PC-3 (cell line): ENCODE measurements around the gene PIGZ. TPM values are rescaled to one million over a fixed set of nuclear protein-coding genes. Genes with fewer than 3 reads are reported as not detected.

Experiments used
- ATAC-seq: fragments of 200-7000 bp; cut with Tn5 transposase; 2 replicates; pipeline ENCODE4 v1.9.1; 2020; ENCODE audit warnings: mild to moderate bottlenecking, moderate library complexity
- BruUV-seq: library from RNA; stranded (reverse); fragments of 400-500 nt; replicated peaks from 2 replicates; lab custom pipeline; 2021; lab: Mats Ljungman, UMichigan
- CTCF ChIA-PET: fragments of 300-600 bp; sonication (Branson Sonifier 250); formaldehyde crosslinking; loops from one replicate; lab custom pipeline; 2022; ENCODE audit warnings: antibody characterized with exemption; lab: Charles Lee
- POLR2A ChIA-PET: fragments of 300-600 bp; sonication (Branson Sonifier 250); formaldehyde crosslinking; loops from one replicate; lab custom pipeline; 2022; ENCODE audit warnings: antibody characterized with exemption; ENCODE audit not compliant: unreplicated experiment; lab: Charles Lee
- DNase-seq: peaks from one replicate; pipeline ENCODE4 v3.0.0-alpha.2; 2015
- H2AFZ ChIP-seq: fragments of 300-600 bp; sonication (generic); 2 replicates; pipeline ENCODE4 v1.6.0; 2016; ENCODE audit warnings: antibody characterized with exemption, low read length
- H3F3A ChIP-seq: fragments of 300-600 bp; sonication (generic); one replicate; pipeline ENCODE4 v1.6.0; 2017; ENCODE audit warnings: antibody characterized with exemption, low read length, control low read depth, mild to moderate bottlenecking; ENCODE audit not compliant: unreplicated experiment
- H3K27ac ChIP-seq: fragments of 300-600 bp; sonication (generic); 2 replicates; pipeline ENCODE4 v1.5.1; 2016; ENCODE audit warnings: mild to moderate bottlenecking, low read length
- H3K27me3 ChIP-seq: fragments of 300-600 bp; sonication (generic); 2 replicates; pipeline ENCODE4 v1.6.1; 2016; ENCODE audit warnings: low read length, mixed read lengths
- H3K36me3 ChIP-seq: fragments of 300-600 bp; sonication (generic); 2 replicates; pipeline ENCODE4 v1.6.1; 2016; ENCODE audit warnings: low read depth, mixed run types, low read length, mixed read lengths
- H3K4me1 ChIP-seq: fragments of 300-600 bp; sonication (generic); 2 replicates; pipeline ENCODE4 v1.5.1; 2016; ENCODE audit warnings: low read length; ENCODE audit not compliant: insufficient read depth
- H3K4me2 ChIP-seq: fragments of 300-600 bp; sonication (generic); 2 replicates; pipeline ENCODE4 v1.6.0; 2016; ENCODE audit warnings: low read length
- H3K4me3 ChIP-seq: fragments of 300-600 bp; sonication (generic); 2 replicates; pipeline ENCODE4 v1.5.1; 2016; ENCODE audit warnings: mild to moderate bottlenecking, low read length, mixed read lengths
- H3K79me2 ChIP-seq: fragments of 300-600 bp; sonication (generic); 2 replicates; pipeline ENCODE4 v1.6.1; 2017; ENCODE audit warnings: low read length, mixed read lengths
- H3K9ac ChIP-seq: fragments of 300-600 bp; sonication (generic); 2 replicates; pipeline ENCODE4 v1.6.0; 2016; ENCODE audit warnings: mild to moderate bottlenecking, low read length
- H3K9me2 ChIP-seq: fragments of 300-600 bp; sonication (generic); replicated peaks from 2 replicates; pipeline ENCODE4 v1.6.1; 2016; ENCODE audit warnings: mixed run types, low read length, mixed read lengths
- H3K9me3 ChIP-seq: fragments of 300-600 bp; sonication (generic); 2 replicates; pipeline ENCODE4 v1.6.1; 2016; ENCODE audit warnings: low read length, mixed read lengths
- H4K20me1 ChIP-seq: fragments of 300-600 bp; sonication (generic); 2 replicates; pipeline ENCODE4 v1.6.1; 2016; ENCODE audit warnings: low read length, mixed read lengths
- CTCF ChIP-seq: fragments of 300-600 bp; sonication (generic); conservative IDR thresholded peaks from 2 replicates; pipeline ENCODE4 v1.5.1; 2017; ENCODE audit warnings: antibody characterized with exemption, low read depth, mild to moderate bottlenecking, low read length
- EZH2 ChIP-seq: fragments of 300-600 bp; sonication (generic); IDR thresholded peaks from one replicate; pipeline ENCODE4 v1.6.1; 2017; ENCODE audit warnings: antibody characterized with exemption, mild to moderate bottlenecking, low read length; ENCODE audit not compliant: unreplicated experiment
- EZH2phosphoT487 ChIP-seq: fragments of 300-600 bp; sonication (generic); IDR thresholded peaks from 2 replicates; pipeline ENCODE4 v1.6.1; 2018; ENCODE audit warnings: mild to moderate bottlenecking, antibody characterized with exemption, low read length, borderline replicate concordance
- intact Hi-C: fragments of 100-400 bp; cut with micrococcal nuclease; formaldehyde crosslinking; loops from 2 replicates; pipeline ENCODE4 v1.9.0; 2023
- total RNA-seq: library from RNA; depleted of rRNA; stranded (reverse); fragments of >200 nt; gene quantifications from 2 replicates; pipeline ENCODE4 v1.2.3, GENCODE V29; 2014

PIGZ gene
- total RNA-seq, 1 experiment from 2014 or later = 1.6 TPM

DNA sequence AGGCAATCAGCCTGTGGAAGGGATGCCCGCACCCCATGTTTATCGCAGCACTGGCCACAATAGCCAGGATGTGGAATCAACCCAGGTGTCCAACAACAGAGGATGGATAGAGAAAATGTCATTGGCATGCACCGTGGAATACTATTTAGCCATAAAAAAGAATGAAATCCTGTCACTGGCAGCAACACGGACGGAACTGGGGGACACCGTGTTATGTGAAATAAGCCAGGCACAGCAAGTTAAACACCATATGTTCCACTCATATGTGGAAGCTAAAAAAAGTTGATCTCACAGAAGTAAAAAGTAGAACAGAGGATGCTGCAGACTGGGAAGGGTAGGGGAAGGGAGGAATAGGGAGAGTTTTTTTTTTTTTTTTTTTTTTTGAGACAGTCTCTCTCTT is 45.4 kb upstream of the PIGZ start:
- Histone ChIP-seq H3K9me2 (no peaks in the 10 kb centered on the region), H2AFZ (no peak overlapping the region), H3K4me3 (no peak overlapping the region), H3K36me3 (no peaks in the 10 kb centered on the region), H3K9me3 (no peaks in the 10 kb centered on the region), H3K27ac (no peak overlapping the region), H3K9ac (no peak overlapping the region), H4K20me1 (no peaks in the 10 kb centered on the region), H3K79me2 (no peaks in the 10 kb centered on the region), H3F3A (no peaks in the 10 kb centered on the region), H3K4me1 (no peaks in the 10 kb centered on the region), H3K4me2 (no peak overlapping the region), H3K27me3 (no peaks in the 10 kb centered on the region)
- CTCF ChIA-PET = no interaction called here
- ATAC-seq = no peak
- intact Hi-C loops = loop anchor here (1.0 kb wide), 1 partner anchor 24 kb away; no protein-coding TSS in a partner anchor
- TF ChIP-seq EZH2phosphoT487 = no peak
- no peak for TF ChIP-seq CTCF
- no peak for TF ChIP-seq EZH2
- POLR2A ChIA-PET = no interaction called here
- DNase-seq = no peak
- no TSS peak for BruUV-seq

- Histone ChIP-seq H3K27me3 (no peaks in the 10 kb centered on the region), H3K9me3 (no peaks in the 10 kb centered on the region), H3F3A (no peaks in the 10 kb centered on the region), H2AFZ (no peak overlapping the region), H3K36me3 (no peaks in the 10 kb centered on the region), H3K4me1 (no peaks in the 10 kb centered on the region), H3K9me2 (no peaks in the 10 kb centered on the region), H3K4me3 (no peak overlapping the region), H3K79me2 (no peaks in the 10 kb centered on the region), H4K20me1 (no peaks in the 10 kb centered on the region), H3K27ac (no peak overlapping the region), H3K4me2 (no peak overlapping the region), H3K9ac (no peak overlapping the region)
- POLR2A ChIA-PET = no interaction called here
- ATAC-seq (no peak), DNase-seq (no peak)
- BruUV-seq = no TSS peak
- CTCF ChIA-PET = no interaction called here
- intact Hi-C loops = no loop called here
- TF ChIP-seq CTCF = no peak
- no peak for TF ChIP-seq EZH2phosphoT487
- TF ChIP-seq EZH2 = no peak
Observed at GRCh38 chr3:197012540-197012883, 43.9 kb upstream of the PIGZ start.

DNA sequence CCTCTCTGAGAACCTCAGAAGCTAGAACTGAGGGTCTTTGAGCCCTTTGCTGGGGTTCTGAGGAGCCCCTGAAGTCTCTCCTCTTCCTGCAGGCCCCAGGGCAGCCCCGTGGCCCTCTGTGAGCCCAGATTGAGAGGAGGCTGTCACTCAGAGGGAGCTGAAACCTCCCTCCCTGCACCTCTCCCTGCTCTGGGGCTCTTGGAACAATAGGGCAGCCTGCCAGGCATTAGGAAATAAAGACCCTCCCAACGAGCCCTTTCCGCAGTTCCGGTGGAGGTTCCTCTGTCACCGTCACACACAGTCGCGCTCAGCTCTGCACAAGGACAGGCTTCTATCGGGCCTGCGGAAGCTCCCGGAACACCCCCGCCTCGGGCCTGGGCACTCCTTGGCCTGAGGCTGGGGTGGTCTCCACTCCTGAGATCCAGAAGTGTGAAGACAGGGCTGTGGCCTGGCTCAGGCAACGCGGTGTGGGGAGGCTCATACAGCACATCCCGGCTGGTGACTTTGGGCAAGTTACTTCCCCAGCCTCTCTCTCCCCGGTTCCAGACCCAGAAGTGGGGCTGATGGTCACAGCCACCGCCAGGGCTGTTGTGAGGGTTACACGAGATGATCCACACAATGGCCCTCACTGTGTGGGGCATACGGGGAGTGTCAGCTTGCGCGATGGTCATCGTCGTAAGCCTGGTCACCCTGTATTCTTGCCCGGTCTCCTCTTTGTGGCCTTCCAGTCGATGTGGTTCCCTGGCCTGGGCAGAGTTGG is 43.3 kb upstream of the PIGZ start:
- Histone ChIP-seq H4K20me1 (no peaks in the 10 kb centered on the region), H3K4me3 (no peak overlapping the region), H3K79me2 (no peaks in the 10 kb centered on the region), H3K27ac (no peak overlapping the region), H3F3A (no peaks in the 10 kb centered on the region), H3K9me2 (no peaks in the 10 kb centered on the region), H2AFZ (no peak overlapping the region), H3K36me3 (no peaks in the 10 kb centered on the region), H3K4me1 (no peaks in the 10 kb centered on the region), H3K27me3 (no peaks in the 10 kb centered on the region), H3K9ac (no peak overlapping the region), H3K9me3 (no peaks in the 10 kb centered on the region), H3K4me2 (no peak overlapping the region)
- ATAC-seq (no peak), DNase-seq (no peak)
- BruUV-seq = no TSS peak
- ChIA-PET POLR2A (no interaction called here), CTCF (no interaction called here)
- TF ChIP-seq EZH2 (no peak), CTCF (no peak), EZH2phosphoT487 (no peak)
- intact Hi-C loops = no loop called here
